SW480 (cell line): Measurements from ENCODE around the gene ARIH1.
"Not testable (repeated sequence)": the region's sequence is repeated elsewhere in the genome, so short reads cannot be mapped to it uniquely, and the experiment has no call there.

ENCODE experiments used
- DNase-seq: peaks from one replicate; pipeline ENCODE4 v3.0.0-alpha.2; 2016; ENCODE audit warnings: low spot score

The ARIH1 gene, protein sequence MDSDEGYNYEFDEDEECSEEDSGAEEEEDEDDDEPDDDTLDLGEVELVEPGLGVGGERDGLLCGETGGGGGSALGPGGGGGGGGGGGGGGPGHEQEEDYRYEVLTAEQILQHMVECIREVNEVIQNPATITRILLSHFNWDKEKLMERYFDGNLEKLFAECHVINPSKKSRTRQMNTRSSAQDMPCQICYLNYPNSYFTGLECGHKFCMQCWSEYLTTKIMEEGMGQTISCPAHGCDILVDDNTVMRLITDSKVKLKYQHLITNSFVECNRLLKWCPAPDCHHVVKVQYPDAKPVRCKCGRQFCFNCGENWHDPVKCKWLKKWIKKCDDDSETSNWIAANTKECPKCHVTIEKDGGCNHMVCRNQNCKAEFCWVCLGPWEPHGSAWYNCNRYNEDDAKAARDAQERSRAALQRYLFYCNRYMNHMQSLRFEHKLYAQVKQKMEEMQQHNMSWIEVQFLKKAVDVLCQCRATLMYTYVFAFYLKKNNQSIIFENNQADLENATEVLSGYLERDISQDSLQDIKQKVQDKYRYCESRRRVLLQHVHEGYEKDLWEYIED

GRCh38 chr15:72473614-72474465, at the start of gene ARIH1:
Gene ARIH1 (plus strand): TSS chr15:72474330. CDS start chr15:72474640, 310 bp downstream.
- DNase-seq = peak; percentile 93

DNA sequence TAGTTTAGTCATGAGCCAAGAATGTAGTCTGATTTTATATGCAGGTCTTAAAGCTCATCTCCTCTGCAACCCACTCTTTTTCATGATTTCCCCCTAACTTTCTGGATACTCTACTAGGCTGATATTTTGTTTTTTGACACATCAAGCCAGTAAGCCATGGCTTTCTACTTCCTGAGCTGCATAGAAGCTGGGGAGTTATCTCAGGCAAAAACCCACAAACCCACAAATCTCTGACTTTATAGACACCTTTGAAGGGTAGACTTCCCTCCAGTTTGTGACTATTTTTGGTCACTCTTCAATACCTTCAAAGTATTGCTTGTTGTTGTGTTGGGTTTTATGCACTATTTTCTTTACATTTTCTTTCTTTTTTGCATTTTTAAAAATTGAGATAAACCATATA, 47.4 kb upstream of the ARIH1 start:
- no peak for DNase-seq

DNA sequence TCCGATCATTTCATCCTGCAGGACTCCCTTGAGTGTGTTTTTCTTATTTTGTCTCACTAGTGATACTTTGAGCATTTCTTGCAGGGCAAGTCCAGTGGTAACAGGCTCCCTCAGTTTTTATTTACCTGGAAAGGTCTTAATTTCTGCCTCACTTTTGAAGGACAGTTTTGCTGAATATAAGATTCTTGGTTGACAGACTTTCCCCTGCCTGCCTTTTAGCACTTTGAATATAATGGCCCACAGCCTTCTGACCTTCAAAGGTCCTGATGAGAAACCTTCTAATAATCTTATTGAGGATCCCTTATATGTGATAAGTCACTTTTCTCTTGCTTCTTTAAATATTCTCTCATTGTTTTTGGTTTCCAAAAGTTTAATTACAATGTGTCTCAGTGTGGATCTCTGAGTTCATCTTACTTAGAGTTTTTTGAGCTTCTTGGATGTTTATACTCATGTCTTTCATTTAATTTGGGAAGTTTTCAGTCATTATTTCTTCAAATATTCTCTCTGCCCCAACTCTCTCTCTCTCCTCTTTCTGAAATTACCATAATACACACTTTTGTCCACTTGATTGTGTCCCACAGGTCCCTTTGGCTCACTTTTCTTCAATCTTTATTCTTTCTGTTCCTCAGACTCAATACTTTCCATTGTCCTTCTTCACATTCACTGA, 36.3 kb upstream of the ARIH1 start:
- no peak for DNase-seq

DNA sequence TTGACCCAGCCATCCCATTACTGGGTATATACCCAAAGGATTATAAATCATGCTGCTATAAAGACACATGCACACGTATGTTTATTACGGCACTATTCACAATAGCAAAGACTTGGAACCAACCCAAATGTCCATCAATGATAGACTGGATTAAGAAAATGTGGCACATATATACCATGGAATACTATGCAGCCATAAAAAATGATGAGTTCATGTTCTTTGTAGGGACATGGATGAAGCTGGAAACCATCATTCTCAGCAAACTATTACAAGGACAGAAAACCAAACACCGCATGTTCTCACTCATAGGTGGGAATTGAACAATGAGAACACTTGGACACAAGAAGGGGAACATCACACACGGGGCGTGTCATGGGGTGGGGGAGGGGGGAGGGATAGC, 31.3 kb upstream of the ARIH1 start:
- DNase-seq = not testable (repeated sequence)

GRCh38 chr15:72445426-72445825, 28.7 kb upstream of the ARIH1 start:
- no peak for DNase-seq

GRCh38 chr15:72450805-72451204, 23.3 kb upstream of the ARIH1 start:
- no peak for DNase-seq

DNA sequence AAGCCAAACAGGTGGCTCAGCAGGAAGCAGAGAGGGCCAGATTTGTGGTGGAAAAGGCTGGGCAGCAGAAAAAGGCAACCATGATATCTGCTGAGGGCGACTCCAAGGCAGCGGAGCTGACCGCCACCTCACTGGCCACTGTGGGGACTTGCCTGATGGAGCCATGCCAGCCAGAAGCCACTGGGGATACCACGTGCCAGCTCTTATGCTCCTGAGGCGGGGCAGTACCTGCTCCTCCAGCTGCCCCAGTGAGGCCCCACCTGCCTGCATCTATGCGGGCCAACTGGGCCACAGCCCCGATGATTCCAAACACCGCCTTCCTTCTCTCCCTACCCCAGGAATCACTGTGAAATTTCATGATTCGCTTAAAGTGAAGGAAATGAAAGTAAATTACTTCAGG, 22.9 kb upstream of the ARIH1 start:
- no peak for DNase-seq

GRCh38 chr15:72456684-72457083, 17.4 kb upstream of the ARIH1 start:
- DNase-seq = no peak

GRCh38 chr15:72460402-72460801, 13.7 kb upstream of the ARIH1 start:
- no peak for DNase-seq

GRCh38 chr15:72463702-72464101, 10.4 kb upstream of the ARIH1 start:
- no peak for DNase-seq

- no peak for DNase-seq
Observed at GRCh38 chr15:72464251-72464650, 9.9 kb upstream of the ARIH1 start.

DNA sequence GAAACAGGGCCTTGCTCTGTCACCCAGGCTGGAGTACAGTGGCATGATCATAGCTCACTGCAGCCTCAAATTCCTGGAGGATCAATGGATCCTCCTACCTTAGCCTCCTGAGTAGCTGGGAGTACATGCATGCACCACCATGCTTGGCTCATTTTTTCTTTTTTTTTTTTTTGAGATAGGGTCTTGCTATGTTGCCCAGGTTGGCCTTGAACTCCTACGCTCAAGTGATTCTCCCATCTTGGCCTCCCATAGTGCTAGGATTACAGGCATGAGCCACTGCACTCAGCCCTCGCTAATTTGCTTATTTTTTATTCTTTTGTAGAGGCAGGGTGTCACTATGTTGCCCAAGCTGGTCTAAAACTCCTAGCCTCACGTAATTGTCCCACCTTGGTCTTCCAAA, 6.0 kb upstream of the ARIH1 start:
- DNase-seq = no peak

DNA sequence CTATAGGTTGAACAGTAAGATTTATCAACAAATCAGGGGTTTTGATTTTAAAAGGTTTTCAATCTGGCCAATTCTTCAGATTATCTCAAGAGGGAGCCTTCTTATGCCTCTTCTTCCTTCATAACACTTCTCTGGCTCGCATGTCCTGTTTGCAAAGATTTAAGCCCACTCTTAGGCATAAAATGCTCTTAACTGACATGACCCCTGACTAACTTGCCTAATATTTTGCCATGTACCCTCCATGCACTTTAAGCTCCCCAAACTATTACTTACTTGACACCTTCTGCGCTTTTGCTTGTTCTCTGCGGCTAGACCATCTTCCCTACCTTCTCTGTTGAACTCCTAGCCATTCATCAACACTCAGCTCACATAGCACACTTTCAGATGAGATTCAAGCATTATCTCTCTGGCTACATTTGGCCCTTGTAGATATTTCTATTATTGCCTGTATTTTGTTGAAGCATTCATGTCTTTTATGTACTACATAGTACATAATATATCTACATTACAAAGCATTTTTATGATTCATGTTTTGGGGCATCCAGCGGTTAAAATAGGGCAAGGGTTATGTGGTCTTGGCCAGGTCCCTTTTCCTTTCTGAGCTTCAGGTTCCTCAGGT, 1.0 kb upstream of the ARIH1 start:
- DNase-seq = no peak

DNA sequence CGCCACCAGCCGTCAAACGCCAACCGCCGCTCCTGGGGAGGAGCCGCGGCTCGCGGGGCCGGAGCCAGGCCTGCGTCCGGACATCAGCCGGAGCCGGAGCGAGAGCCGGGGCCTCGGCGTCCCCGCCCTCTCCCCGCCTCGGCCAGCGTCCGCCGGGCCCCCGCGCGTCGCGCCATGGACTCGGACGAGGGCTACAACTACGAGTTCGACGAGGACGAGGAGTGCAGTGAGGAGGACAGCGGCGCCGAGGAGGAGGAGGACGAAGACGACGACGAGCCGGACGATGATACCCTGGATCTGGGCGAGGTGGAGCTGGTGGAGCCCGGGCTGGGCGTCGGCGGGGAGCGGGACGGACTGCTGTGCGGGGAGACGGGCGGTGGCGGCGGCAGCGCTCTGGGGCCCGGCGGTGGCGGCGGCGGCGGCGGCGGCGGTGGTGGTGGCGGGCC, 359 bp downstream of the ARIH1 start:
- DNase-seq = no peak

DNA sequence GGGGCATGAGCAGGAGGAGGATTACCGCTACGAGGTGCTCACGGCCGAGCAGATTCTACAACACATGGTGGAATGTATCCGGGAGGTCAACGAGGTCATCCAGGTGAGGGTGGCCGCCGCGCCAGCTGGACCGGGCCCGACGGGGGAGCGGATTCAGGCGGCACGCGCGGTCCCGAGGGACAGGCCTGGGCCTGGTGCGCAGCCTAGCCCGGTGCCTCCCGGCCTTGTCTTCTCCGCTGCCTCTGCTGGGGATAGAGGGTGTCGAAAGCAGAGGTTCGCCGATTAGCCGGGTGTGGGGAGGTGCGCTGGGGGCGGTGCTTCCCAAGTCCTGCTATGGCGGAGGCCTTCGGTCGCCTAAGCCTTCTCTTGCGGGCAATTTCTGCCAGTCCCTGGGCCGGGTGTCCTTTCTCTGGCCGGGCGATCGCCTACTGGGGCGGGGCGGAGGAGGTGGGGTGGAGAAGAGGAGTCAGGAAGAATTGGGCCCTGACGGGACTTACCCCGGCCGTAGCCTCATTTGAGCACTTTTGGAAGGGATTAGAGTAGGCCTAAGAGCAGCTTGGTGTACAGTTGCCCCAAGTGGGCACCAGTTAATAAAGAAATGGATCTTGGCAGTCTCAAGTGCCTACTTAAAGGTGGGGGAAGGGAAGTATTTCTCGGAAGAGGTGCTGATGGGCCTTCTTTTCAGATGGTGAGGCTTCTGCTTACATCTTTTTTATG, 940 bp downstream of the ARIH1 start:
- peak; percentile 86 for DNase-seq

DNA sequence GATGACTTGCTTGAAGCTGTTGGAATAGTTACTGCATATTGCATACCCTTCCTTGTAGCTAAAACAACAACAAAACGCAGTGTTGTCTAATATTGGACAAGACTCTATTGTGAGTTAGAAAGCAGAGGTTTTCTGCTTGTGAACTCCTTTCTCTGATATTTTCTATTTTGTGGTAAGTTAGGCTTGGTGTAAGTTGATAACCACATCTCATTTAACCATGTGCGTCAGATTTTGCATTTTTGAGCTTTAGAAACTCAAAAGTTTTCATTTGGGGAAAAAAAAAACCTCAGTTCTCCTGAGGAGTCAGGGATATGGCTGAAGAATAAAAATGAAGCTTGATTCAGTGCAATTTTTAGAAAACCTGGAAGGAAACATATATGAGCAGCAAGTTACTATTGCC, 1.5 kb downstream of the ARIH1 start:
- no peak for DNase-seq

GRCh38 chr15:72476330-72476729, 2.2 kb downstream of the ARIH1 start:
- DNase-seq = not testable (repeated sequence)

- DNase-seq = no peak
Observed at GRCh38 chr15:72481015-72481659, 7.0 kb downstream of the ARIH1 start.

DNA sequence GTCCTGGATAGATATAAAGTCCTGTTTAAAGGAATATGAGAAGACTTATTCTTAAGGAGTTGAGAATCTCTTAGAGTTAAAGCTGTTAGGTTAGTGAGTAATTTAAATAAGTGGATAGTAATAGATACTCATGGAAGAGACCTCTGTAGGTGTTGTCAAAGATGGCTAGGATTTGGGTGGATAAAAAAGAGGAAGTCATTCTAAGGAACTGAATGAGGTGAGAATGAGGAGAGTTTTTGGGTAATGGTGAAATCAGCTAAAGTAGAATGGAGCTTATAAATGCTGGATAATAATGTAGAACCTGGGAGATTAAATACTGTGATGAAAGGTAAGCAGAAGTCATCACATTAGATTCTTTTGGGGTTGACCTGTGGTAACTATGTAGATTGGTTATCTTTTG, 8.1 kb downstream of the ARIH1 start:
- no peak for DNase-seq

GRCh38 chr15:72483279-72483678, 9.1 kb downstream of the ARIH1 start:
- DNase-seq = no peak

- no peak for DNase-seq
Observed at GRCh38 chr15:72486144-72486543, 12.0 kb downstream of the ARIH1 start.
